ENCODE measurements around the gene PEBP1. TPM values are rescaled to one million over a fixed set of nuclear protein-coding genes. Genes with fewer than 3 reads are reported as not detected.

The PEBP1 gene
- total and polyA plus RNA-seq, 5 donors: 370 to 507 (median 432) TPM

GRCh38 chr12:118166946-118167345 lies 31.0 kb downstream of the PEBP1 start:
- Histone ChIP-seq H3K4me3 (ENCODE audit: low read length) (no peak overlapping the region), H3K9me3 (ENCODE audit: control insufficient read depth, low read length) (no peaks in the 10 kb centered on the region), H3K27ac (ENCODE audit: low read length) (no peak overlapping the region), H3K27me3 (ENCODE audit: control insufficient read depth, insufficient read depth) (no peaks in the 10 kb centered on the region), H3K4me1 (ENCODE audit: control insufficient read depth, insufficient read depth, low read length) (no peaks in the 10 kb centered on the region)
- 81% methylated on average over 2 of the region's 2 CpGs for WGBS
- DNase-seq: no peak
- ATAC-seq: no peak
- intact Hi-C loops (cut with DNase I): no loop called here

DNA sequence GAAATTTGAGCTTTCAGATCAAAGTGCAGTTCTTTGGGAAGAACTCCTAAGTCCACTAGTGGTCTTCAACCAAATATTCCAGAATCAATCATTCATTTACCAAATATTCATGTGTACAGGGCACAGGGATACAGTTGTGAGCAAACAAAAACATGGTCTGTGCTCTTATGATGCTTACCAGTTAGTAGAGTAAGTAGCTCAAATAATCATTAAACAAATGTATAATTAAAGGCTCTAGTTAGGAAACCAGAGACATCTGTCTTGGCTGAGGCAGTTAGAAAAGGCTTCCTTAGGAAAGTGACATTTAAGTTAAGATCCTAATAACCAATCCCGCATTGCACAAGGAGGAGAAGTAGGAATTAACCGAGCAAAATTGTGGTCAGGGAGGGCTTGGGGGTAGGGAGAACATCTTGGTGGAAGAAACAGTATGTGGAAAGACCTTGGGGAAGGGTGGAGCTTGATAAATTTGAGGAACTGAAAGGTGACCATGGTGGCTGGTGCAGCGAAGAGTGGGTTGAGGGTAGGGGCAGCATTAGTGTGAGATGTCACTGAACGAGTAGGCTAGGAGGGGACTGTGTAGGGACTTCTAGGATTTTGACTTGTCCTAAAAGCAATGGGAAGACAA lies 40.0 kb downstream of the PEBP1 start:
- DNase-seq (no peak), ATAC-seq (no peak)
- Histone ChIP-seq H3K9me3 (ENCODE audit: control insufficient read depth, low read length) (no peaks in the 10 kb centered on the region), H3K4me1 (ENCODE audit: control insufficient read depth, insufficient read depth, low read length) (no peaks in the 10 kb centered on the region), H3K27me3 (ENCODE audit: control insufficient read depth, insufficient read depth) (no peaks in the 10 kb centered on the region), H3K27ac (ENCODE audit: low read length) (no peak overlapping the region), H3K4me3 (ENCODE audit: low read length) (no peak overlapping the region)
- 91% methylated on average over 4 of the region's 4 CpGs for WGBS
- intact Hi-C loops (cut with DNase I): no loop called here

DNA sequence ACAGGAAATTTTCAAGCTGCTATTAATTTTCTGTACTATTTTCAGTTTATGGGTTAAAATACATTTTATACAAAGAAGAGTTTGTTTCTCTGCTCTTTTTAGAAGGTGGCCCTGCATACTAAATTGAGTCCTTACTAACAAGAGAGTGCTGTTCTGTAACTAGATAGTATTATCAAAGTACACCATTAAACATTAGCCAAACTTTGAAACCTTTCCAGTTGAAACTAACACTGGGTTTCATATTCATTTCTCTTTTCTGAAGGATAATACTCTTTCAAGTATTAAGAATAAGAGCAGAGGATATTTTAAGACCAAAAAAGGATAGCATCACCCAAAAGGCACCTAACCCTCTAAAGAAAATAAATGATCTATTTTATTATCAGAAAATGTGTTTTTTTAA lies 47.2 kb downstream of the PEBP1 start:
- intact Hi-C loops (cut with DNase I): loop anchor here in 2 of 4 donors (5.0 kb wide), 1 partner anchor 194 kb away; the partner anchor contains the start of gene SUDS3 (in 2 of the 2)
- Histone ChIP-seq H3K27ac (ENCODE audit: low read length) (no peak overlapping the region), H3K4me3 (ENCODE audit: low read length) (no peak overlapping the region), H3K4me1 (ENCODE audit: control insufficient read depth, insufficient read depth, low read length) (peaks cover 2% of the 10 kb centered on the region), H3K27me3 (ENCODE audit: control insufficient read depth, insufficient read depth) (no peaks in the 10 kb centered on the region), H3K9me3 (ENCODE audit: control insufficient read depth, low read length) (no peaks in the 10 kb centered on the region)
- no peak for ATAC-seq
- DNase-seq: no peak

- Histone ChIP-seq H3K9me3 (ENCODE audit: control insufficient read depth, low read length) (no peaks in the 10 kb centered on the region), H3K27me3 (ENCODE audit: control insufficient read depth, insufficient read depth) (no peaks in the 10 kb centered on the region), H3K27ac (ENCODE audit: low read length) (no peak overlapping the region), H3K4me1 (ENCODE audit: control insufficient read depth, insufficient read depth, low read length) (peaks cover 2% of the 10 kb centered on the region), H3K4me3 (ENCODE audit: low read length) (no peak overlapping the region)
- intact Hi-C loops (cut with DNase I): loop anchor here in 2 of 4 donors (5.0 kb wide), 1 partner anchor 194 kb away; the partner anchor contains the start of gene SUDS3 (in 2 of the 2)
- no peak for DNase-seq
- no peak for ATAC-seq
These were observed 47.8 kb downstream of the PEBP1 start for GRCh38 chr12:118183711-118184110.

- DNase-seq (no peak), ATAC-seq (no peak)
- H3K4me1 ChIP-seq (ENCODE audit: control insufficient read depth, insufficient read depth, low read length): peaks cover 2% of the 10 kb centered on the region
- no peak overlapping the region for H3K4me3 ChIP-seq (ENCODE audit: low read length)
- no peaks in the 10 kb centered on the region for H3K27me3 ChIP-seq (ENCODE audit: control insufficient read depth, insufficient read depth)
- no peak overlapping the region for H3K27ac ChIP-seq (ENCODE audit: low read length)
- no peaks in the 10 kb centered on the region for H3K9me3 ChIP-seq (ENCODE audit: control insufficient read depth, low read length)
- intact Hi-C loops (cut with DNase I): no loop called here
- WGBS: 78% methylated on average over 5 of the region's 5 CpGs
These were observed 49.9 kb downstream of the PEBP1 start for GRCh38 chr12:118185602-118186397.

- WGBS: 45% methylated on average over 6 of the region's 6 CpGs
- no peaks in the 10 kb centered on the region for H3K27me3 ChIP-seq (ENCODE audit: control insufficient read depth, insufficient read depth)
- ATAC-seq (peak in 1 of 2 donors; percentile 6), DNase-seq (no peak)
- H3K4me1 ChIP-seq (ENCODE audit: control insufficient read depth, insufficient read depth, low read length): peaks cover 2% of the 10 kb centered on the region
- intact Hi-C loops (cut with DNase I): no loop called here
- H3K9me3 ChIP-seq (ENCODE audit: control insufficient read depth, low read length): no peaks in the 10 kb centered on the region
- H3K27ac ChIP-seq (ENCODE audit: low read length): peak overlapping the region; percentile 52
- peak overlapping the region; percentile 31 for H3K4me3 ChIP-seq (ENCODE audit: low read length)
These were observed 52.0 kb downstream of the PEBP1 start for GRCh38 chr12:118187751-118188435.

DNA sequence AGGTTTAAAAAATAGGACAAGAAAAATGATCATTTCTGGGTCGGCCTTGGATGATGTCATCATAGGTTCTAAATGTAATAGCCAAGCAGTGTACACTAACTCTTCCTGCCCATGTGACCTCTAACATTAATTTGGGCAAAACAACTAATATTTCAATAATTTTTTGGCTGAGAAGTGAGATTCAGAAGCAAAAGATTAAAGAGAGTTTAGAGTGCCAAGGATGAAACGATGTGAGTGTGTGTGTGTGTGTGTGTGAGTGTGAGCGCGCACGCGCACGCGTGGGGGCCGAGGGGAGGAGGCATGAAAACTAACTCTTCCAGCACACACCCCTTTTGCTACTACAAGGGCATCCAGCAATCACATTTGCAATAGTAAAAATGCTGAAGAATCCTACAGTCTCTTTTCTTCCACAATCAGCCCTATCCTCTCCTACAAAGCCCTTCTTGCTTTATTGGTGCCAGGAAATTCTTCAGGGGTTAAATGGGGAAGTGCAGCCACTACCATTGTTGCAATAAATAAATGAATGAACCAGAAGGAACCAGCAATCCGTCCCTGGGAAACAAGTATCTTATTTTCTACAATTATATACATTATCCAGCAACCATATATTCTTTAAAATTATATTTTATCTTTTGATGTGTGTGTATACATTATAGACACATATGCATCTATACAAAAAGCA lies 52.9 kb downstream of the PEBP1 start:
- peak overlapping the region; percentile 31 for H3K4me3 ChIP-seq (ENCODE audit: low read length)
- no peaks in the 10 kb centered on the region for H3K27me3 ChIP-seq (ENCODE audit: control insufficient read depth, insufficient read depth)
- H3K27ac ChIP-seq (ENCODE audit: low read length): peak overlapping the region; percentile 5
- 41% methylated on average over 10 of the region's 10 CpGs for WGBS
- H3K4me1 ChIP-seq (ENCODE audit: control insufficient read depth, insufficient read depth, low read length): peaks cover 2% of the 10 kb centered on the region
- ATAC-seq (peak; percentile 78 to 84), DNase-seq (peak; percentile 53 to 81 (median 80))
- intact Hi-C loops (cut with DNase I): no loop called here
- H3K9me3 ChIP-seq (ENCODE audit: control insufficient read depth, low read length): no peaks in the 10 kb centered on the region

DNA sequence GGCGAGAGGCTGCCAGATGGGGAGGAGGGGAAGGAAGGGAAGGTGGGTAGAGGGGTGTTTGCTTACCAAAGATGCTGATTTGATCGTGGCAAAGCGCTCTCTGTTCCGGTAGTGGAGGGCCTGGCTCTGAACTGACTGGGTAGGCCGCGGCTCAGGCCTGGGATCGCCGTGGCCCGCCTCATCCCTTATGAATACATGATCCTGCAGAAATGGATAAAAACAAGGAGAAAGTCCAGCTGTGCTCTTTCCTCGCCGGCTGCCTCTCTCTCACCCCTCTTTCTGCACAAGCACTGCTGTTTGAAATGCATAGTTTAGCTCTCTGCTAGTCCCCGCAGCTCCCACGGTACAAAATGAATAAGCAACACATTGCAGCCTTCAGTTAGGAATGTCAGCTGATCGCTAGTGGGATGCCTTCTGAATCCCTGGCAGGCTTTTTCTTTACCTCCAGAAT lies 53.8 kb downstream of the PEBP1 start:
- ATAC-seq (peak; percentile 80 to 81), DNase-seq (peak; percentile 32 to 70 (median 59))
- Histone ChIP-seq H3K4me3 (ENCODE audit: low read length) (peak overlapping the region; percentile 31), H3K4me1 (ENCODE audit: control insufficient read depth, insufficient read depth, low read length) (peaks cover 2% of the 10 kb centered on the region), H3K27me3 (ENCODE audit: control insufficient read depth, insufficient read depth) (no peaks in the 10 kb centered on the region), H3K27ac (ENCODE audit: low read length) (peak overlapping the region; percentile 86), H3K9me3 (ENCODE audit: control insufficient read depth, low read length) (no peaks in the 10 kb centered on the region)
- intact Hi-C loops (cut with DNase I): loop anchor here in 2 of 4 donors (5.0 kb wide), 1 partner anchor 183 kb away; the partner anchor contains the start of gene TAOK3 (in 2 of the 2)
- 31% methylated on average over 14 of the region's 14 CpGs for WGBS

DNA sequence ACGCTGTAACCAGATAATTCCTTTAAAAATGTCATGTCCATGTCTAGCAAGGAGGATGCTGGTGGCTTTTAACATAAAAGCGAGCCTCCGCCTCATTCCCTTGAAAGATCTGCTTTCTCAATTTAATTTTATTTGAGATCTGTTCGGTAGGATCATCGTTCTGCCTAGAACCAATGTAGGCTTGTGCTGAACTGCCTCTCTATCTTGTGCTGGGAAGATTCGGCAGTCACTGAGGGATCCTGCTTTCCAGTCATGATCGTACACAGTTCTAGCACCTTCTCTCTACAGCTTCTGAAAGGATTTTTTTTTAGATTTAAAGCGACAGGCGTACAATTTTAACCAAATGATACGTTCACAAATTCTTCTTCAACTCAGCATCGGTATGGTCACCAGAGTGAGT lies 54.3 kb downstream of the PEBP1 start:
- intact Hi-C loops (cut with DNase I): loop anchor here in 2 of 4 donors (5.0 kb wide), 1 partner anchor 182 kb away; the partner anchor contains the start of gene TAOK3 (in 2 of the 2)
- DNase-seq: no peak
- 27% methylated on average over 11 of the region's 11 CpGs for WGBS

GRCh38 chr12:118193477-118193876 lies 57.6 kb downstream of the PEBP1 start:
- DNase-seq (no peak), ATAC-seq (no peak)
- no peaks in the 10 kb centered on the region for H3K4me1 ChIP-seq (ENCODE audit: control insufficient read depth, insufficient read depth, low read length)
- 76% methylated on average over 5 of the region's 5 CpGs for WGBS
- no peaks in the 10 kb centered on the region for H3K9me3 ChIP-seq (ENCODE audit: control insufficient read depth, low read length)
- no peak overlapping the region for H3K27ac ChIP-seq (ENCODE audit: low read length)
- intact Hi-C loops (cut with DNase I): loop anchor here in 2 of 4 donors (5.0 kb wide), 1 partner anchor 179 kb away; the partner anchor contains the start of gene TAOK3 (in 2 of the 2)
- H3K27me3 ChIP-seq (ENCODE audit: control insufficient read depth, insufficient read depth): no peaks in the 10 kb centered on the region
- no peak overlapping the region for H3K4me3 ChIP-seq (ENCODE audit: low read length)

More for the DNA sequence above, 54.3 kb downstream of the PEBP1 start:
- Histone ChIP-seq H3K27me3 (ENCODE audit: control insufficient read depth, insufficient read depth) (no peaks in the 10 kb centered on the region), H3K4me1 (ENCODE audit: control insufficient read depth, insufficient read depth, low read length) (peaks cover 2% of the 10 kb centered on the region), H3K9me3 (ENCODE audit: control insufficient read depth, low read length) (no peaks in the 10 kb centered on the region), H3K27ac (ENCODE audit: low read length) (peak overlapping the region; percentile 98), H3K4me3 (ENCODE audit: low read length) (peak overlapping the region; percentile 31)
- peak; percentile 56 to 70 for ATAC-seq

Data from right cardiac atrium (tissue), 5 donors.